Regular cardiac myocyte (primary cell): ENCODE measurements around the gene MR1. TPM values are rescaled to one million over a fixed set of nuclear protein-coding genes. Genes with fewer than 3 reads are reported as not detected.

Experiments
- total RNA-seq: library from RNA; depleted of rRNA; stranded (reverse); fragments of >200 nt; gene quantifications from 2 replicates; pipeline ENCODE4 v1.2.3, GENCODE V29; 2014

MR1 gene
- 13.0 and 24.2 TPM in 2 replicates for total RNA-seq

DNA sequence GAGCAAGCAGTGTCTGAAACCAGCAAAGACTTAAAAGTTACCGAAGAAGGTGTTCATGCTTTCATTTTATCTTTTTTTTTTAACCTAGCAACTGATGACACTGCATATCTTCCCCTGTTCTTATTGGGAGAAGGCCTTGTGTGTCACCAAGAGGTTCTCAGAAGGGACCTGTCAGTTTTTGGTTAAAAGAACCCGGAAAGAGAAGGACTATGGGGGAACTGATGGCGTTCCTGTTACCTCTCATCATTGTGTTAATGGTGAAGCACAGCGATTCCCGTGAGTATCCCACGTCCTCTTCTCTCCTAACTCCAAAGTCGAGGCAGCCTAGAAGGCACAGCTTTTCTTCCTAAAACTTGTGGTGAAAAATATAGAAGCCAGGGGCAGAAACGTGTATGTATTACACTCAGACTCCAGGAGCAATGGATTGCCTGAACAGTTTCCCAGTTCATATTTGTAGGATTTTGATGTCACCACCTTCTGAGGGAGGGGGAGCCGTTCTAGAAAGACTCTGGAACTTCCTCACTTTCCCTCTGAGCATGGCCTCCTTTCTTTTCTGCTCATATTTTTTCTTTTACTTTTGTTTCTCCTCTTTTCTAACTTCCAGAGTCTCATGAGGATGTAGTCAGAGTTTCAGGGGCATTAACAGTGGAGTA lies at the start of gene MR1:
MR1 (plus strand) TSS at position 185 of the 653 bp plus-strand sequence; CDS start at position 210, 25 bp downstream.

GRCh38 chr1:181088079-181089016 lies 54.6 kb downstream of the MR1 start, which contains the start of gene IER5:
Gene IER5 (plus strand): TSS chr1:181088700. CDS start chr1:181088903, 203 bp downstream.

Other genes starting within 250 kb of the MR1 start
- gene KIAA1614, start 121.1 kb upstream of the MR1 start, total RNA-seq, result 2.9 and 4.5 TPM in 2 replicates
- gene STX6, start 11.1 kb upstream of the MR1 start, total RNA-seq, result 36.4 and 44.8 TPM in 2 replicates
- 16.1 and 34.1 TPM in 2 replicates for gene IER5, start 54.7 kb downstream of the MR1 start, total RNA-seq